Endodermal cell (in vitro differentiated cells): ENCODE results near the gene TPSAB1. TPM values are rescaled to one million over a fixed set of nuclear protein-coding genes. Genes with fewer than 3 reads are reported as not detected.

ENCODE experiments used
- DNase-seq: peaks from one replicate; pipeline ENCODE4 v3.0.0-alpha.2; 2017
- H3K27ac ChIP-seq: 2 replicates; pipeline ENCODE4 v1.5.1; 2013; ENCODE audit warnings: mild to moderate bottlenecking, low read depth, low read length, moderate library complexity
- H3K27me3 ChIP-seq: 2 replicates; pipeline ENCODE4 v1.6.1; 2013; ENCODE audit warnings: mild to moderate bottlenecking, low read length, moderate library complexity; ENCODE audit not compliant: insufficient read depth, control insufficient read depth, poor library complexity, severe bottlenecking
- H3K36me3 ChIP-seq: 2 replicates; pipeline ENCODE4 v1.7.0; 2013; ENCODE audit warnings: mild to moderate bottlenecking, low read length, moderate library complexity; ENCODE audit not compliant: control insufficient read depth, insufficient read depth
- H3K4me1 ChIP-seq: one replicate; pipeline ENCODE4 v1.7.0; 2013; ENCODE audit warnings: low read length; ENCODE audit not compliant: control insufficient read depth, insufficient read depth
- H3K4me3 ChIP-seq: 2 replicates; pipeline ENCODE4 v1.5.1; 2013; ENCODE audit warnings: mild to moderate bottlenecking, low read length, moderate library complexity
- H3K9ac ChIP-seq: 2 replicates; pipeline ENCODE4 v1.6.1; 2013; ENCODE audit warnings: mild to moderate bottlenecking, low read length, moderate library complexity; ENCODE audit not compliant: poor library complexity, severe bottlenecking; ENCODE audit errors: extremely low read depth
- H3K9me3 ChIP-seq: 2 replicates; pipeline ENCODE4 v1.6.1; 2013; ENCODE audit warnings: mild to moderate bottlenecking, low read length, moderate library complexity; ENCODE audit not compliant: control insufficient read depth
- H3K27ac Mint-ChIP-seq: 2 replicates; pipeline ENCODE4 v1.8.0; 2020; ENCODE audit warnings: mixed read lengths
- H3K27me3 Mint-ChIP-seq: 2 replicates; pipeline ENCODE4 v1.8.0; 2021; ENCODE audit warnings: mild to moderate bottlenecking, mixed read lengths; ENCODE audit not compliant: insufficient read depth
- H3K36me3 Mint-ChIP-seq: 2 replicates; pipeline ENCODE4 v1.8.0; 2020; ENCODE audit warnings: low read depth, mixed read lengths
- H3K4me1 Mint-ChIP-seq: 2 replicates; pipeline ENCODE4 v1.8.0; 2020; ENCODE audit warnings: mixed read lengths
- H3K4me3 Mint-ChIP-seq: 2 replicates; pipeline ENCODE4 v1.8.0; 2020; ENCODE audit warnings: mild to moderate bottlenecking, moderate library complexity, mixed read lengths
- H3K9me3 Mint-ChIP-seq: 2 replicates; pipeline ENCODE4 v1.8.0; 2020; ENCODE audit warnings: mild to moderate bottlenecking, mixed read lengths
- WGBS, 2 experiments: methylation state at CpG; one replicate each; pipeline versions ENCODE4 v1.1.5 to v1.1.7; 2013; ENCODE audit warnings: missing lambda C conversion rate in 2 of 2, mixed read lengths in 1 of 2; ENCODE audit not compliant: insufficient coverage in 1 of 2, insufficient read length in 1 of 2; 5-methylcytosine and 5-hydroxymethylcytosine counted together
- total RNA-seq, 2 donors: library from RNA; stranded (reverse); fragmentation: NEBNext Ultra II Directional in 1 of 2; extraction: Animal tissue kit (Norgen Biotek cat#: 25700) in 1 of 2; gene quantifications; 2 replicates in 1 of 2; 3 replicates in 1 of 2; pipeline ENCODE4 v1.2.1, GENCODE V29; 2021
- TF ChIP-seq, protein P1 (sequence below): fragments of 200-600 bp; sonication (generic); conservative IDR thresholded peaks from 2 replicates; pipeline ENCODE4 v1.5.0; 2021; ENCODE audit warnings: antibody characterized with exemption, mild to moderate bottlenecking

The TPSAB1 gene
- total RNA-seq, 2 donors from 2014 or later, result not detected

DNA sequence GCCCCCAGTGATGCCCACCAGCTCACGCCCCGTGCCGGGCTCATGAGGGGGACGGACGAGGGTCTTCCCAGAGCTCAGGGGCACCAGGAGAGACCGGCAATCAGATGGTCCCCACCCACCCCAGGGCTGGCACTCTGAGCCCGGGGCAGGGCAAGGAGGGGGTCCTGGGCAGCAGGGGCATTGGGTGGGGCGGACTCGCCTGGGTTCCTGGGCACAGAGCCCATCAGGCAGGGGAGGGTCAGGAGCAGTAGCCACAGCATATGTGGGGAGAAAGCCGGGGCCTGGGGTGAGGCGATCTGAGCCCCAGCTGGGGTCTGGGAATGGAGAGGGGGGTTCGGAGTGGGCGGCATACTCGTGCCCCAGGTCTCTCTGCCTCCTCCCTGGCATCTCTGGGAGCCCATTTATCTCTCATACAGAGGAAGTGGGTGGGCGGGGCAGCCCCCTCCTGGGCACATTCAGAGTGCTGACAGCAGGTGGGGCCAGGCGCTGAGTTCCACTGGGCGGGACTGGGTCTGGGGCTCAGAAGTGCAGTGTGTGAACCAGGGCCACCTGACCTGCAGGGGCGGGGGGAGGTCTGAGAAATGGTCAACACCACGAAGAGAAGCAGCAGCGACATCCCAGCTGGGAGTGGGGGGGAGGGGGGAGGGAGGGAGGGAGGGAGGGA, 48.4 kb downstream of the TPSAB1 start:
- peak; percentile 89 for DNase-seq
- Histone ChIP-seq H3K4me3 (no peak overlapping the region), H3K36me3 (no peaks in the 10 kb centered on the region), H3K9ac (no peak overlapping the region), H3K27me3 (peaks cover 25% of the 10 kb centered on the region), H3K27ac (no peak overlapping the region), H3K9me3 (no peaks in the 10 kb centered on the region), H3K4me1 (no peaks in the 10 kb centered on the region)
- no peak overlapping the region for H3K27ac Mint-ChIP-seq
- H3K4me1 Mint-ChIP-seq, result peaks cover 2% of the 10 kb centered on the region
- peaks cover 30% of the 10 kb centered on the region for H3K27me3 Mint-ChIP-seq
- 65 to 67% methylated on average over 3 to 17 of the region's 20 CpGs for WGBS, 2 experiments
- TF ChIP-seq, protein P1, sequence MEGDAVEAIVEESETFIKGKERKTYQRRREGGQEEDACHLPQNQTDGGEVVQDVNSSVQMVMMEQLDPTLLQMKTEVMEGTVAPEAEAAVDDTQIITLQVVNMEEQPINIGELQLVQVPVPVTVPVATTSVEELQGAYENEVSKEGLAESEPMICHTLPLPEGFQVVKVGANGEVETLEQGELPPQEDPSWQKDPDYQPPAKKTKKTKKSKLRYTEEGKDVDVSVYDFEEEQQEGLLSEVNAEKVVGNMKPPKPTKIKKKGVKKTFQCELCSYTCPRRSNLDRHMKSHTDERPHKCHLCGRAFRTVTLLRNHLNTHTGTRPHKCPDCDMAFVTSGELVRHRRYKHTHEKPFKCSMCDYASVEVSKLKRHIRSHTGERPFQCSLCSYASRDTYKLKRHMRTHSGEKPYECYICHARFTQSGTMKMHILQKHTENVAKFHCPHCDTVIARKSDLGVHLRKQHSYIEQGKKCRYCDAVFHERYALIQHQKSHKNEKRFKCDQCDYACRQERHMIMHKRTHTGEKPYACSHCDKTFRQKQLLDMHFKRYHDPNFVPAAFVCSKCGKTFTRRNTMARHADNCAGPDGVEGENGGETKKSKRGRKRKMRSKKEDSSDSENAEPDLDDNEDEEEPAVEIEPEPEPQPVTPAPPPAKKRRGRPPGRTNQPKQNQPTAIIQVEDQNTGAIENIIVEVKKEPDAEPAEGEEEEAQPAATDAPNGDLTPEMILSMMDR, result no peak
- H3K4me3 Mint-ChIP-seq, result peak overlapping the region; percentile 29
- H3K36me3 Mint-ChIP-seq, result no peaks in the 10 kb centered on the region
- no peaks in the 10 kb centered on the region for H3K9me3 Mint-ChIP-seq

- Mint-ChIP-seq H3K9me3 (no peaks in the 10 kb centered on the region), H3K4me1 (peaks cover 7% of the 10 kb centered on the region), H3K4me3 (peak overlapping the region; percentile 29), H3K27me3 (peaks cover 30% of the 10 kb centered on the region), H3K36me3 (no peaks in the 10 kb centered on the region), H3K27ac (no peak overlapping the region)
- Histone ChIP-seq H3K36me3 (no peaks in the 10 kb centered on the region), H3K4me1 (no peaks in the 10 kb centered on the region), H3K27me3 (peaks cover 25% of the 10 kb centered on the region), H3K27ac (no peak overlapping the region), H3K4me3 (no peak overlapping the region), H3K9ac (no peak overlapping the region), H3K9me3 (no peaks in the 10 kb centered on the region)
- 23 to 26% methylated on average over 8 to 16 of the region's 17 CpGs for WGBS, 2 experiments
- peak; percentile 76 for DNase-seq
- TF ChIP-seq, protein P1, result no peak
Measured at GRCh38 chr16:1289477-1289866, 49.0 kb downstream of the TPSAB1 start.

DNA sequence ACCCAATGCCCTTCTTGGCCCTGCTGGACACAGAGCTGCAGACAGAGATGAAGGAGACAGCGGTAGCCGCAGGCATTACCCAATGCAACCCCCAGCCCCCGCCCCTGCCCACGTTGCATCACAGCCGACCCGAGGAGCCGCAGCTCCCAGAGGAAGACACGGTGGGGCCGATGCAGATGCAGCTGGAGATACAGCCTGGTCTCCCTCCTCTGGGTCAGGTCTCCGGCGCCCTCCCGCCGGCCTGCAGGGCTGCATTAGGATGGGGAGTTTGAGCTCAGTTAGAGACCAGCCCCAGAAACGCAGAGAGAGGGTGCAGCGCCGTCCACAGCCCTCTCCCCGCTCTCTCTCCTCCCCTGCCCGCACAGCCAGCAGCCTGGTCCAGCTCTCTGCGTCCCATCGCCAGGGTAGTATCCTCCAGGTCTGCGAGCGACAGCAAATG, 49.6 kb downstream of the TPSAB1 start:
- H3K9ac ChIP-seq, result no peak overlapping the region
- H3K36me3 ChIP-seq, result no peaks in the 10 kb centered on the region
- TF ChIP-seq, protein P1, result no peak
- peak; percentile 76 for DNase-seq
- Mint-ChIP-seq H3K36me3 (no peaks in the 10 kb centered on the region), H3K27me3 (peaks cover 30% of the 10 kb centered on the region), H3K9me3 (no peaks in the 10 kb centered on the region), H3K4me1 (peaks cover 8% of the 10 kb centered on the region), H3K27ac (no peak overlapping the region), H3K4me3 (no peak overlapping the region)
- H3K4me1 ChIP-seq, result no peaks in the 10 kb centered on the region
- H3K4me3 ChIP-seq, result no peak overlapping the region
- WGBS, 2 experiments, result 35 to 50% methylated on average over 4 to 22 of the region's 22 CpGs
- H3K27me3 ChIP-seq, result peaks cover 25% of the 10 kb centered on the region
- no peaks in the 10 kb centered on the region for H3K9me3 ChIP-seq
- no peak overlapping the region for H3K27ac ChIP-seq
